PC-3 (cell line): ENCODE measurements around the gene PARN. TPM values are rescaled to one million over a fixed set of nuclear protein-coding genes. Genes with fewer than 3 reads are reported as not detected.

Experiments used
- ATAC-seq: fragments of 200-7000 bp; cut with Tn5 transposase; 2 replicates; pipeline ENCODE4 v1.9.1; 2020; ENCODE audit warnings: mild to moderate bottlenecking, moderate library complexity
- BruUV-seq: library from RNA; stranded (reverse); fragments of 400-500 nt; replicated peaks from 2 replicates; lab custom pipeline; 2021; lab: Mats Ljungman, UMichigan
- CTCF ChIA-PET: fragments of 300-600 bp; sonication (Branson Sonifier 250); formaldehyde crosslinking; loops from one replicate; lab custom pipeline; 2022; ENCODE audit warnings: antibody characterized with exemption; lab: Charles Lee
- POLR2A ChIA-PET: fragments of 300-600 bp; sonication (Branson Sonifier 250); formaldehyde crosslinking; loops from one replicate; lab custom pipeline; 2022; ENCODE audit warnings: antibody characterized with exemption; ENCODE audit not compliant: unreplicated experiment; lab: Charles Lee
- DNase-seq: peaks from one replicate; pipeline ENCODE4 v3.0.0-alpha.2; 2015
- H2AFZ ChIP-seq: fragments of 300-600 bp; sonication (generic); 2 replicates; pipeline ENCODE4 v1.6.0; 2016; ENCODE audit warnings: antibody characterized with exemption, low read length
- H3F3A ChIP-seq: fragments of 300-600 bp; sonication (generic); one replicate; pipeline ENCODE4 v1.6.0; 2017; ENCODE audit warnings: antibody characterized with exemption, low read length, control low read depth, mild to moderate bottlenecking; ENCODE audit not compliant: unreplicated experiment
- H3K27ac ChIP-seq: fragments of 300-600 bp; sonication (generic); 2 replicates; pipeline ENCODE4 v1.5.1; 2016; ENCODE audit warnings: mild to moderate bottlenecking, low read length
- H3K27me3 ChIP-seq: fragments of 300-600 bp; sonication (generic); 2 replicates; pipeline ENCODE4 v1.6.1; 2016; ENCODE audit warnings: low read length, mixed read lengths
- H3K36me3 ChIP-seq: fragments of 300-600 bp; sonication (generic); 2 replicates; pipeline ENCODE4 v1.6.1; 2016; ENCODE audit warnings: low read depth, mixed run types, low read length, mixed read lengths
- H3K4me1 ChIP-seq: fragments of 300-600 bp; sonication (generic); 2 replicates; pipeline ENCODE4 v1.5.1; 2016; ENCODE audit warnings: low read length; ENCODE audit not compliant: insufficient read depth
- H3K4me2 ChIP-seq: fragments of 300-600 bp; sonication (generic); 2 replicates; pipeline ENCODE4 v1.6.0; 2016; ENCODE audit warnings: low read length
- H3K4me3 ChIP-seq: fragments of 300-600 bp; sonication (generic); 2 replicates; pipeline ENCODE4 v1.5.1; 2016; ENCODE audit warnings: mild to moderate bottlenecking, low read length, mixed read lengths
- H3K79me2 ChIP-seq: fragments of 300-600 bp; sonication (generic); 2 replicates; pipeline ENCODE4 v1.6.1; 2017; ENCODE audit warnings: low read length, mixed read lengths
- H3K9ac ChIP-seq: fragments of 300-600 bp; sonication (generic); 2 replicates; pipeline ENCODE4 v1.6.0; 2016; ENCODE audit warnings: mild to moderate bottlenecking, low read length
- H3K9me2 ChIP-seq: fragments of 300-600 bp; sonication (generic); replicated peaks from 2 replicates; pipeline ENCODE4 v1.6.1; 2016; ENCODE audit warnings: mixed run types, low read length, mixed read lengths
- H3K9me3 ChIP-seq: fragments of 300-600 bp; sonication (generic); 2 replicates; pipeline ENCODE4 v1.6.1; 2016; ENCODE audit warnings: low read length, mixed read lengths
- H4K20me1 ChIP-seq: fragments of 300-600 bp; sonication (generic); 2 replicates; pipeline ENCODE4 v1.6.1; 2016; ENCODE audit warnings: low read length, mixed read lengths
- CTCF ChIP-seq: fragments of 300-600 bp; sonication (generic); conservative IDR thresholded peaks from 2 replicates; pipeline ENCODE4 v1.5.1; 2017; ENCODE audit warnings: antibody characterized with exemption, low read depth, mild to moderate bottlenecking, low read length
- EZH2 ChIP-seq: fragments of 300-600 bp; sonication (generic); IDR thresholded peaks from one replicate; pipeline ENCODE4 v1.6.1; 2017; ENCODE audit warnings: antibody characterized with exemption, mild to moderate bottlenecking, low read length; ENCODE audit not compliant: unreplicated experiment
- EZH2phosphoT487 ChIP-seq: fragments of 300-600 bp; sonication (generic); IDR thresholded peaks from 2 replicates; pipeline ENCODE4 v1.6.1; 2018; ENCODE audit warnings: mild to moderate bottlenecking, antibody characterized with exemption, low read length, borderline replicate concordance
- intact Hi-C: fragments of 100-400 bp; cut with micrococcal nuclease; formaldehyde crosslinking; loops from 2 replicates; pipeline ENCODE4 v1.9.0; 2023
- total RNA-seq: library from RNA; depleted of rRNA; stranded (reverse); fragments of >200 nt; gene quantifications from 2 replicates; pipeline ENCODE4 v1.2.3, GENCODE V29; 2014

The PARN gene
- total RNA-seq, 1 experiment from 2014 or later: 34.7 TPM

DNA sequence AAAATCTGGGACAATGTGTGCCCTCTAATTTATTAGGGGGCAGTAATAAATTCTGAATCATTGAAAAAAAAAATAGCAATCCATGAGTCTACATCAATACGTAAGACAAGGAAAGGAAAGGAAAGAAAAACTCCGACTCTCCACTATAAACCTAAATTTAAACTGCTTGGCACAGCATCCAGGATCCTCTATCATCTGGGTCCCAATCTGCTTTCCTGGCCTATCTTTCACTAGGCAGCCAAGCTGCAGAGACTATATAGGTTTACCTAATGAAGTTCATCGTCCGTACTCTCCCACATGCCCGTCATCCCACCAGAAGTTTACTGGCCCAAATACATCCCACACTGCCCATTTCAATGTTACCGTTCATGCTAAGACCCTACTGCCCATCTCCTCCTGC is 179.2 kb downstream of the PARN start:
- ChIA-PET CTCF (no interaction called here), POLR2A (no interaction called here)
- Histone ChIP-seq H3K27ac (no peak overlapping the region), H3K79me2 (no peaks in the 10 kb centered on the region), H3K4me1 (peaks cover 25% of the 10 kb centered on the region), H4K20me1 (no peaks in the 10 kb centered on the region), H3K4me3 (no peak overlapping the region), H3K9ac (no peak overlapping the region), H3K27me3 (no peaks in the 10 kb centered on the region), H3K9me3 (no peaks in the 10 kb centered on the region), H3F3A (no peaks in the 10 kb centered on the region), H2AFZ (no peak overlapping the region), H3K9me2 (no peaks in the 10 kb centered on the region), H3K4me2 (no peak overlapping the region), H3K36me3 (no peaks in the 10 kb centered on the region)
- BruUV-seq: no TSS peak
- ATAC-seq: no peak
- no peak for DNase-seq
- intact Hi-C loops: loop anchor here (10.0 kb wide), 1 partner anchor 54 kb away; no protein-coding TSS in a partner anchor
- TF ChIP-seq EZH2phosphoT487 (no peak), EZH2 (no peak), CTCF (no peak)

DNA sequence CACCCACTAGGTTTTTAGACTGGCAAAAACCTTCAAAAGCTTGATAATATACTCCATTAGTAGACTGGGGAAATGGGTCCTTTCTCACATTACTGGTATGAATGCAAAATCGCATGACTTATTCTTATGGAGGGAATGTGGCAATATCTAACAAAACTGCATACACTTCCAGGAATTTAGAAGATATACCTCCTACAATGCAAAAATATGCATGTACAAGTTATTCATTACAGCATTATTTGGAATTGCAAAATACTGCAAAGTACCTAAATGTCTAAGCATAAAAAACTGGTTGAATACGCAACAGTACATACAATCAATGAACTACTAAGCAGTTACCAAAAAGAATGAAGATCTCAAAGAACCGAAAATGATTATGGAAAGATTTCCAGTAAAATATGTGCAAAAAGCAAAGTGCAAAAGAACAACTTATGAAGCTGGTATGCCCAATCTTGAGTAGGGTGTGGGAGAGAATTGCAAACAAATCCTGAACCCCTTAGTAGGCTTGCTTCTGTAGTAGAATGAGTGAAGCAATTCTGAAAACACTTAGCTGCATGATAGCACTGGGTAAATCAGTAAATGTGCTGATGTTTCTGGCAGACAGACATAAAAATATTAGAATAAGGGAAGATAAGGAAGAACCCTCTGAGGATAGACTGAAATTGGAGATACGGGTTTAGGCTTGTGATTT is 180.1 kb downstream of the PARN start:
- no peaks in the 10 kb centered on the region for H3F3A ChIP-seq
- H3K4me3 ChIP-seq: no peak overlapping the region
- H4K20me1 ChIP-seq: no peaks in the 10 kb centered on the region
- no peaks in the 10 kb centered on the region for H3K9me2 ChIP-seq
- peaks cover 16% of the 10 kb centered on the region for H3K4me1 ChIP-seq
- no peaks in the 10 kb centered on the region for H3K27me3 ChIP-seq
- DNase-seq (no peak), ATAC-seq (no peak)
- H3K27ac ChIP-seq: no peak overlapping the region
- CTCF ChIA-PET: no interaction called here
- POLR2A ChIA-PET: no interaction called here
- H3K36me3 ChIP-seq: no peaks in the 10 kb centered on the region
- no peaks in the 10 kb centered on the region for H3K9me3 ChIP-seq
- TF ChIP-seq EZH2 (no peak), CTCF (no peak), EZH2phosphoT487 (no peak)
- intact Hi-C loops: loop anchor here (10.0 kb wide), 1 partner anchor 55 kb away; no protein-coding TSS in a partner anchor
- BruUV-seq: no TSS peak
- H3K9ac ChIP-seq: no peak overlapping the region
- H2AFZ ChIP-seq: no peak overlapping the region
- no peak overlapping the region for H3K4me2 ChIP-seq
- H3K79me2 ChIP-seq: no peaks in the 10 kb centered on the region

DNA sequence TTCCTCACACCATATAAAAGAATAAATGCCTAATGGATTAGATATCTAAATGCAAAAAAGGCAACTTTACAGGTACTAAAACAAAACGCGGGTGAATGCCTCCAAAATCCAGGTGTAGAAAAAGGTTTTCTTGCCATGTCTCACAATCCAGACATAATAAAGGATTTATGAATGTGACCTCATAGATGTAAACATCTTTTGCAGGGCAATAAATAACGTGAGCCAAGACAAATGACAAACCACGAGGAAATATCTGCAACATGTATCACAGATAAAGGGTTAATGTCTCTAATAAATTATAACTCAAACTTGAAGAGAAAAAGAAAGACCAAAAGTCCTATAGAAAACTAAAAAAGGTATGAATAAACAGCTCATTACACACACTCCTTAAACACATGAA is 180.7 kb downstream of the PARN start:
- Histone ChIP-seq H3K27me3 (no peaks in the 10 kb centered on the region), H3K27ac (no peak overlapping the region), H3K79me2 (no peaks in the 10 kb centered on the region), H3K36me3 (no peaks in the 10 kb centered on the region), H3K4me1 (peaks cover 10% of the 10 kb centered on the region), H3K4me2 (no peak overlapping the region), H2AFZ (no peak overlapping the region), H3K4me3 (no peak overlapping the region), H3K9me2 (no peaks in the 10 kb centered on the region), H4K20me1 (no peaks in the 10 kb centered on the region), H3F3A (no peaks in the 10 kb centered on the region), H3K9ac (no peak overlapping the region), H3K9me3 (no peaks in the 10 kb centered on the region)
- no peak for TF ChIP-seq EZH2
- no peak for TF ChIP-seq CTCF
- TF ChIP-seq EZH2phosphoT487: no peak
- ATAC-seq (no peak; the same call in 1 of the 2 replicates), DNase-seq (peak; percentile 35)
- BruUV-seq: no TSS peak
- POLR2A ChIA-PET: no interaction called here
- CTCF ChIA-PET: no interaction called here
- intact Hi-C loops: no loop called here
